ENCODE data around the gene IQSEC1.
A peak's percentile ranks its signal among the peaks of the same experiment; 100 is the strongest.

IQSEC1 gene

DNA sequence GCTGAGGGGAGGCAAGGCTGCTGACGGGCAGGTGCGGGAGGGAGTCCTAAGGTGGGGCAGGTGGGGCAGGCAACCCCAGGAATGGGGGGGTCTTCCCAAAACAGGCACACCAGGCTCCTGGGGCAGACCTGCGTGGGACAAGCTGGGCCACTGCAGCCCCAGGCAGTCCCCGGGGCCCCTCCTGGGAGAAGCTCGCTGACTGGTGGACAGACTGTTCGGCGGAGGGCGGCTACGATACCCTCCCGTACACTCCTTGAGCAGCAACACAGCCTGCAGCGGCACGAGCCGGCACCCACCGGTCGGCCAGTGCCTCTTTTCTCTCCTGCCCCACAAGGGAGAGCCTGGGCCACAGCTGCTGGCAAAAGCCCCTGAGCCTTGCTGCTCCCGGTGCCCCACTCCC is 165.9 kb downstream of the IQSEC1 start:
- no peak for DNase-seq (ENCODE audit: low spot score)

- DNase-seq (ENCODE audit: low spot score), result no peak
These were observed 166.3 kb downstream of the IQSEC1 start for GRCh38 chr3:12906916-12907290.

DNA sequence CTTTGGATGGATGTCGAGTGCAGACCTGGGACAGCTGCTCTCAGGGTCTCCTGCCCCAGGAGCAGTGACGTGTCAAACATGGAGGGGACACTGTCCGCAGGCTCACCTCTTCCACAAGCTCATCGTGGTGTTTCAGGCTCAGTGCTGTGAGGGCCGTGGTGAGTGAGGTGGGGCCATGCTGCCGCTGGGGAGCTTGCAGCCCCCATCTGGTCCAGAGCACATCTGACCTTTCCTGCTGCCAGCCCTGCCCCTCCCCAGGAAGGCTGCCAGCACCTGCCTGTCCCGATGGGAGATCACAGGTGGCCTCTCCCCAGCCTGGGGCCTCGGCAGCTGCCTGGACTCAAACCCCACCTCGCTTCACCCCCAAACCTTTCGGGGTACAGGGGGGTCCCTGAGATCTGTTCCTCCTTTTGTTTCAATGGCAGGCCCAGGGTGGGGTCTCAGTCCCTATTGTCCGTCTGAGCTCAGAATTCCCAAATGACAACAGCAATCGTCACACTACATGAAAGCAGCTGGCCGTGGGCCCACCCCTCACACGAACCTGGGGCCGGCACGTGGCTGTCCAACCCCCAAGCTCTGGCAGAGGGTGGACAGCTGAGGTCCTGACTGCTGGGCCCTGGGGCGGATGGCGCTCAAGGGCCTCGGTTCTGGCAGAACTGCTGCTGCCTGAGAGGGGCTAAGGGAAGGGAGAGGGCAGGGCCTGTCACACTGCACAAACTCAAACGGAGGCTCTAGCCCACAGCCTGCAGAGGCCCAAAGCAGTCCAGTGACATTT is 166.9 kb downstream of the IQSEC1 start:
- DNase-seq (ENCODE audit: low spot score), result no peak

DNA sequence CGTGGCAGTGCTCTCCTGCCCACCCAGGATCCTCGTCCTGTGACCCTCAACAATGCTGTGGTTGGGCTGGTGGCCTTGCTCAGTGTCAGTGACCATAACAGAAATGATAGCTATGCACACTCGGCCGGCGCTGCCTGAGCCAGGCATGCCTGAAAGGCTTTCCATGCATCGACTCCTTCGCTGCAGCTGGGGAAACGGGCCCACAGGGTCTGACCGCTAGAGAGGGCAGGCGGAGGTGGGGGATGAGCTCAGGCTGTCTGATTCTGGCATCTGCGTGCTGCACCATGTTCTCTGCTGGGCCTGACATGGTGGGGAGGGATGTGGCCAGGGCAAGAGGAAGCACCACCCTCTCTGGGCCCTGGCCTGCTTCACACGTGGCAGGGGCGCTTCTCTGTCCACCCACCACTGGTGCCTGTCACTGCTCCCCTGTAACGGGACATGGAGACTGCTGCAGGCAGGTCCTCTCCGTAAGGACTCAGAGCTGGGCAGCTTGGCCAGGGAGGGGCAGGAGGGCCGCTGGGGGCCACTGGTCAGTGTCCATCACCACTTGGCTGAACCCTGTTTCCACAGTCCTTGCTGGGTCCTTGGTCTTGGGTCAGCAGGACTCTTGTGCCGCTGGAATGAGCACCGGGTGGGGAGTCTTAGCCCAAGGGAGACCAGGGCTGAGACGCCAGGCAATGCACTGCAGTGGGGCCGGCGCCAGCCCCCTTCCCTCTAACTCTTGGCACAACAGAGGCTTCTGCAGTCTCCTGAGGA is 167.7 kb downstream of the IQSEC1 start:
- no peak for DNase-seq (ENCODE audit: low spot score)

- DNase-seq (ENCODE audit: low spot score), result no peak
These were observed 168.3 kb downstream of the IQSEC1 start for GRCh38 chr3:12904951-12905315.

DNA sequence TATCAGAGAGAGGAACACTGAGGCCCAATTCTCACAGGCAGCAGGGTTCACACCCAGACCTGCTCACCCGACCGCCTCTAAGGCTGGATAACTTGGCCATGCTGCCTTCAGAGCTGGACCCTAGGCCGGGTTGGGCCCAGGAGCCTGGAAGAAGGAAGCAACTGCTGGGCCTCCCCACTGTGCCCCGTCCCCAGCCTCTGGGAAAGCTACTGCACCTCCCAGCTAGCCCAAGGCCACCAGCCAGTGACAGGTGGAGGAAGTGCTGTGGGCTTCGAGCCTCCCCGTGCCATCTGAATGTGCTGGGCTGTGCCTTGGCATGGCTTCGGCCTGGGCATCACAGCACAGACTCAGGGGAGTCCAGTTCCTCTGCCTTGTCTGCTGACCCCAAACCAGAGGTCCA is 169.3 kb downstream of the IQSEC1 start:
- DNase-seq (ENCODE audit: low spot score), result no peak

DNA sequence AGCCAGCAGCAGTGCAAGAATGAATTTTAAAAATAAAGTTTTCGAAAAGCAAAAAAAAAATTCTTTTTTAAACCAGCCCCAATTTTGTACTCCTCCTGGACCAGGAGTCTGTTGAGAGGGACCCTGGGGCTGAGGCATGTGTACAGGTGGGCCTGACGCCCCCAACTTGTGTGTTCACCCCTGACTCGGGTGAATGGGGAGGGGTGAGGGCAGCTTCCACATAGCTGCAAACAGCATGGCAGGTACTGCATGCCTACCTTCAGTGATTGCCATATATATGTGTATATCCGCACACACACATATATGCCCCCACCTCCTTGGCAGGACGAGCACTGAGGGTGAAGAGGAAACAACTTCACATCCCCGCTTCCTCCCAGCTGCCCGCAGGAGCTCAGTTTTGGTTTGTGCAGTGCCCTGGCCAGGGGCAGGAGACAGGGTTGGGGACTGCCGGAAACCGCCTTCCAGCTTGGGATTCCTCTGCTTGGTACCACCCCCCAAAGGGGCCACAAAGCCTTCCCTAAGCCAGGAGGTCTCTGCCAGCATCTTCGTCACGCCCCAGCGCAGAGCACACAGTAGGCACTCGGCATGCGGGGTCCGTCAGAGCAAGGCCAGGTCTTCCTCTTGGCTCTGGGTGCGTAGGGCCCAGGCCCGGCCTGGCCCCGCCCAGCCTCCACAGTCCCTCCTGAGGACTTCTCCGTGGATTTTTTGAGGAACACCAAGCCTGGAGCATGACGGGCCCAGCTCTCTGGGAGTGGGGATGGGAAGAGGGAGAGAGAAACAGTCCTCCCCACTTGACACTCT is 170.0 kb downstream of the IQSEC1 start:
- no peak for DNase-seq (ENCODE audit: low spot score)

DNA sequence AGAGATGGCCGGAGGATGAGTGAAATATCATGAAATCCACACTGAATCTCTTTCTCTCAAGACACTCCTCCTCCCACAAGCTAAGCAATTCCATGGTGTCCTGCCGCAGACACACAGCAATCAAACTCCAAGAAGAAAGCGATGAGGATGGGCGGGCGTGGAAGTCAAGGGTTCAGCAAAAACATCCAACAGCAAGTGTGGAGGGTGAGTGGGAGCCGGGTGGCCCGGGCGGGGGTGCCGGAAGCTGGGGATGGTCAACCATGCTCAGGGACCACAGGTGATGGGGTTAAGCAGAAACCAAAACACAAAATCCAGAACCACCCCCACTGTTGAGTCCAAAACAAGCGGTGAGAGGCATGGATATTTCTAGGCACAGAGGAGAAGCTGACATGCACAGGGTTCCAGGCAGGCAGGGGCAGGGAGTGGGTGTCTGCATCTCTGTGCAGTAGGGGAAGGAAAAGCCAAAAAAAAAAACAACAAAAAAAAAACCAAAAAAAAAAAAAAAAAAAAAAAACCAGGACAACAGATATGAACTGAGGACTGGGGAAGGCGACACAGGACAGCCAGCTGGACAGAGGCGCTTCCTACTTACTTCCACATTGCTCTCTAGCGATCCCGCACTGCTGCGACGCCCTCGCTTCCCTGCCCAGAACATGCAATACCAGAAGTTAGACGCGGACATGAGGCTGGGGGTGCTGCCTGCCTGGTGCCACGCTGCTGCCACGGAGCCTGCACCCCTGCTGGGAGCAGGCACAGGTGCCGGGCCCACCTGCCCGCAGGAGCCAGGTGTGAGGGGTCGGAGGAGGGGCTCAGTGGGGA is 170.8 kb downstream of the IQSEC1 start:
- DNase-seq (ENCODE audit: low spot score), result no peak

DNA sequence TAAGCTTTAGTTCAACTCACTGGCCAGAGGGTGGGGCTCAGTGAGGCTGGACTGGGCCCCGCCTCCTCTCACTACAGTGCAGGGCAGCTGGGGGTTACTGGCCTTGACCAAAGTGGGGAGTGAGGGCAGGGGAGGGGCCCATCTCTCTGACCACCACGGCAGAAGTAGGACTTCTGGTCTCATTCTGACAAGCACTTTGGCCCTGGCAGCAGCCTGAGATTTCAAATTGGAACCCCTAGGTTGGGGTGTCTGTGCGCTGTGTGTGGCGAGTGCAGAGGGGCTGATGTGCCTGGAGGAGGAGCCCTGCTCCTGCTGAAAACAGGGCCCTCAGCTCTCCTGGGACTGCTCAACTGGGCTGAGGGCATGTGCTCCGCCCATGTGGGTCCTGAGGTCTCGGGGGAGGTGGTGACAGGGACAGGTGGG is 171.6 kb downstream of the IQSEC1 start:
- DNase-seq (ENCODE audit: low spot score), result peak; percentile 49

- DNase-seq (ENCODE audit: low spot score), result no peak
These were observed 172.3 kb downstream of the IQSEC1 start for GRCh38 chr3:12900885-12901411.

DNA sequence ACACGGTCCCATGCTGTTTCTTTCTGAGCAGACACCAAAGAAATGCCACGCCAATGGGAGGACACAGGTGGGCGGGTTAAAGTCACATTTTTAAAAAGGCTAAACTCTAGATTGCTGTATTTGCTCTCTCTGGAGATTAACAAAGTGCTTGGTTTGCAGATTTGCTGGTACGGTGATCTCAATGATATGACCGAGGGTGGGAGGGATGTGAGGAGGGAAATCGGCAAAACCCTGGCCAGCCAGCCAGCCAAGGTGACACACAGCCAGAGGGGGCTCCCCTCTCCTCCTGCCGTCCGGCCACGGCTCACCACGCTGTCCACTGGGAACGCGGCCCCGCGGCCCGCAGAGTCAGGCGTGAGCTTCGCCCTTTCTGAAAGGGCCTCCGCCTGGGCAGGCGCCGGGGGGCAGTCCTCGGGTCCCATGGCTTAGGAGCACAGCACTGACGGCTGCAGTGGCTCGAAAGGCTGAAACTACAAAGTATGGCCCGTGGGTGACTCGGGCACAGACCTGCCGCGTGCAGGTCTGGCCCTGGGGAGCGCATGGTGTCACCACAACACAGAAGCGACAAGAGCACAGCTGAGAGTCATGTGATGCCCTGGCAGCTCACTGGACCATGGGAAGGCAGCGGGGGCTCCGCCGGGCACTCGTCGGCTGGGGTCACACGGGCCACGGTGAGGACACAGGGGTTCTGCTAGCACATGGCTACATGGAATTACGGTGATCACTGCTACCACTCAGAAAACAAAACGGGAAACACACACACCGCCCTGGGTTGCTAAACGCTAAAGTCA is 174.1 kb downstream of the IQSEC1 start:
- DNase-seq (ENCODE audit: low spot score), result no peak

GRCh38 chr3:12898290-12898964 is 174.8 kb downstream of the IQSEC1 start:
- DNase-seq (ENCODE audit: low spot score), result no peak

DNA sequence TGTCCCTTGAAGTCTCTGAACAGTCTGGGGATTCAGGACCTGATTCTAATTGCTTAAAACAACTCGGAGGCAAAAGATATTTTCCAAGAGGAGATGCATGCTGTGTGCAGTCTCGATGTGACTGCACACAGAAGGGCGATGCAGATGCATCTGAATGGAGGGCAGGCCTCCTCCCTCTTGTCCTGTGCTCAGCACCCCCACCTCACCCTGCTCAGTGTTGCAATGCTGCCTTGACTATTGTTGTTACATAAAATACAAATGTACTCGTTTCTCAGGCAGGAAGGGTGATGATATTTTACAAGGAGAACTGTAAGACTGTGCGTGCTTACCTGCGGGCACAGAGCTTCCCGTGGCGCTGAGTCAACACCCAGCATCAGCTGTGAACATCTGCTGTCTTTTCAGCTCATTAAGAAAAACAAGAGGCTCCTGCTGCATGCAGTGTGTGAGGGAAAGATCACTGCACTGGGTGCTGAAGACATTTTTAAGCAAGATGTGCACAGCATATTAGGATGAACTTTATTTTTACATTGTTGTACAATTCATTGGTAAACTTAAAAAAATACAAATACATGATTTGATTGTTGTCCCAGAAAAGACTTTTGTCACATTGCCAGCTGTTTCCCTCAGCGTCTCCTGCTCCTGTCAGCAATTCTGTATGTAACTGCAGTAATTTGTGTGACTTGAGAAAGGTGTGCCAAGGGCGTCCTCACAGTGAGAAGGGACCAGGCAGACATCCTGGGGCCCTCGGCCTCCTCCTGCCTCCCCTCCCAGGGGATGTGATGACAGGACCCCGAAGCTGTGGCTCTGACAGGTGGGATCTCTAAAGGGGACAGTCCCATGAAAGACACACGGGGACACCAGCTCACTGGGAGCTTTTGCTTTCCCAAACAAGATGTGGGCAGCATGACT is 175.6 kb downstream of the IQSEC1 start:
- no peak for DNase-seq (ENCODE audit: low spot score)

- no peak for DNase-seq (ENCODE audit: low spot score)
These were observed 176.9 kb downstream of the IQSEC1 start for GRCh38 chr3:12896063-12896985.

DNA sequence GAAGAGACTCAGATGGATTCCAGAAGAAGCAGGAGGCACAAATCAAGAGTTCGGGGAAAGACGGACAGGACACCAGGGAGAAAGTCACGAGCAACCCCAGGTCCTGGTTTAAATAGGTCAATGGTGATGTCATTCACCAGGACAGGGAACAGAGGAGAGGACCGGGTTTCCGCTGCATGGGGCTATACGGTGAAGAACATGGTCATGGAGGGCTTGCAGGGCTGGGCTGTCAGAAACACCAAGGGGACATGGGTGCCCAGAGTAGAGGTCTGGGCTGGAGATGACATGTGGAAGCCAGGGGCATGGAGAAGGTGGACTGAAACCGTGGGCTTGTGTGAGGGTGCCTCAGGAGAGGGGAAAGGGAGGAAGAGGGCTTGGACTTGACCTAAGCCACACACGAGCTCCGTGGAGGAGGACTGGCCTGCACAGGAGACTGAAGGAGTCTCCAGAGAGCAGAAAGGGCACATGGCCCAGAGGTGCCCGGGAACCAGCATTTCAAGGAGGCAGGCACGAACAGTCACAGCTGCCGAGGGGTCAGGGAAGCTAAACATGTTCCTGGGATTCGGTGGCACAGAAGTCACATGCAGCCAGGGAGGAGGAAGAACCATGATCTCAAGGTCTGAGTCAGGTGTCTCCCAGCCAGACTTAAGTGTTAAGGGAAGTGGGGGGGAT is 177.7 kb downstream of the IQSEC1 start:
- no peak for DNase-seq (ENCODE audit: low spot score)

GRCh38 chr3:12894629-12895028 is 178.6 kb downstream of the IQSEC1 start:
- DNase-seq (ENCODE audit: low spot score), result no peak

DNA sequence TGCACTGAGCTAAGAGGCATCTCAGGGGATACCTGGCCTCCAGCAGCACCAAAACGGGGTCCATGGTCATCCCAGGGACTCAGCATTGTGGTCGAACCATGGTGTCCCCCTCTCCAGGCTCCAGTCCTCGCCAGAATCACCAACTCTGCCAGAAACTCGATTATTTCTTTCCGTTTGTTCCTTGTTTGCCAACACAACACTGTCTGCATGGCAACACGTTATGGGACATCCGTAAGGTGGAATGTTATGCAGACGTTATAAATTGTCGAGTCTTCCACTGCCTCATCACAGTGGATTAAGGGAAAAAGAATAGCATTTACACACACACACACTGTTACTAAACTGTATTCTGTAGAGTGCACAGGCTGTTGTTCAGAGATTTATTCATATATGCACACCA is 179.4 kb downstream of the IQSEC1 start:
- DNase-seq (ENCODE audit: low spot score), result no peak

DNA sequence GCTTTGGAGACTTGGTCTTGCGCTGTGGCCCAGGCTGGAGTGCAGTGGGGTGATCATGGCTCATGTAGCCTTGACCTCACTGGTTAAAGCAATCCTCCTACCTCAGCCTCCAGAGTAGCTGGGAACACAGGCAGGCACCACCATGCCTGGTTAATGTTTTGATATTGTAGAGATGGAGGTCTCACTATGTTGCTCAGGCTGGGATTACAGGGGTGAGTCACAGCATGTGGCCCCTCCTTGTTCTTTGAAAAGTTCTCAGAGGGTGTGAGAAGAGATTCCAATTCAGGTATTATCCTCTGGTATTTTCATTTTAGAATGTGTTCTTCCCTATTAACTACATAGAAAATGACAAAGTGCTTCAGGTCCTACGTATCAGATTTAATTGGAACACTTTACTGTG is 180.0 kb downstream of the IQSEC1 start:
- DNase-seq (ENCODE audit: low spot score), result no peak

All from AG08396 (cell line).